ENCODE measurements around the gene IL1RAPL2.
"Not testable (repeated sequence)": the region's sequence is repeated elsewhere in the genome, so short reads cannot be mapped to it uniquely, and the experiment has no call there.

Gene IL1RAPL2

GRCh38 chrX:105744291-105744690 is 1178.3 kb downstream of the IL1RAPL2 start:
- DNase-seq, result no peak

DNA sequence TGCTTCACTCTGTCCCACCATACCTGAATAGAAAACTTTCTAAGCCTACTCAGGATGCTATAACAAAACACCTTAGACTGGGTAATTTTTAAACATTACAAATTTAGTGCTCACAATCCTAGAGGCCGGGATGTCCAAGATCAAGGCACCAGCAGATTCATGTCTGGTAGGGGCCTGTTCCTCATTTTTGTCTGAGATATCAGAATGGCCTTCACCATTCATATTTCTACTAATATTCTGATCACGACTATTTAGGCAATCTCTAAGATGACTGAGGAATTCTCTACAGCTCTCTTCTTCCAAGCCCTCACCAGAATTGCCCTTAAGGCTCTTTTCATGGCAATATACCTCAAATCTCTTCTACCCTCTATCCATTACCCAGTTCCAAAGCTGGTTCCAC is 1178.9 kb downstream of the IL1RAPL2 start:
- DNase-seq, result no peak

GRCh38 chrX:105745863-105746262 is 1179.9 kb downstream of the IL1RAPL2 start:
- DNase-seq, result no peak

DNA sequence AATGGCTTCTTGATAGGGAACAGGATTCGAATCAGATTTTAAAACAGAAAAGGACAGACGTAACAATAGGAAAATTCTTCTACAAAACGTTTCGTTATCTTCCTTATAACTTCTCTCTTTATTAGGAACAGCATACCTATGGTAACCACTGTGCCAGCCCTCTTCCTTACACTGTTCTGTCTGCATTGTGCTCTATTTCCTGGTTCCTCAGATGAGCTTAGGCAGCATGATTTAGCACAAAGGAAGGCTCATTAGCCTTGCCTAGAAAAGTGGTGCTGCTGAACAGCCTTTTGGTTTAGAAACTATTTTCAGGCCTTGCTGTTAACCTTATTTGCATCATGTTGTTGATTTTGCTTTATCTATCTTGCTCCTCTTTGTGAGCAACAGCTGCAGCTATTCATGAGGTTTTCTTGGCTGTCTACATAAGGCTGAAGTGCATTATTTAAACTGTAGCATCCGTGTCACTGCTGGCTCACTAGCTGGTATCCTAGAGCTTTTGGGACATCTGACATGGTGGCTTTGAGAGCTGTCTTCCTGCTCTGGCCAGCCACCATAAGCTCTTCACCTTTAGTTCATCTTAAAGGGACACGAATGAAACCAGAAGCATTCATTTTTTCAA is 1186.4 kb downstream of the IL1RAPL2 start:
- DNase-seq, result no peak

DNA sequence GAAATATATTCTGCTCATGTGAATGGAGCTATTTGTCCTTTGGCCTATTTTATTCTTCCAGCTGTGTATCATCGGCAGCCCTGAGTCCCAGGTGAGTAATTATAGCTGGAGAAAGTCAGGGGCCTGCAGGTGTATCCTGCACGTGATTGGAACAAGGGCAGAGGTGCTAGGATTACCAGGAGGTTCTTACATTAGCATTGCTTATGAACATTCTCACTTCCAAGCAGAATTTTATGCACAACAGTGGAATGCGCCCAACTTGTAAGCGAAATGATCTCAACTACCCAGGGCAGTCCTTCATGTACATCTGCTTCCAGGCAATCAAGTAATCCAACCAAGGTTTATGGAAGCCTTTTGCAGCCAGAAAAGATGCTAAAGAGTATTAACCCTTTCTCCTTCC is 1187.4 kb downstream of the IL1RAPL2 start:
- no peak for DNase-seq

DNA sequence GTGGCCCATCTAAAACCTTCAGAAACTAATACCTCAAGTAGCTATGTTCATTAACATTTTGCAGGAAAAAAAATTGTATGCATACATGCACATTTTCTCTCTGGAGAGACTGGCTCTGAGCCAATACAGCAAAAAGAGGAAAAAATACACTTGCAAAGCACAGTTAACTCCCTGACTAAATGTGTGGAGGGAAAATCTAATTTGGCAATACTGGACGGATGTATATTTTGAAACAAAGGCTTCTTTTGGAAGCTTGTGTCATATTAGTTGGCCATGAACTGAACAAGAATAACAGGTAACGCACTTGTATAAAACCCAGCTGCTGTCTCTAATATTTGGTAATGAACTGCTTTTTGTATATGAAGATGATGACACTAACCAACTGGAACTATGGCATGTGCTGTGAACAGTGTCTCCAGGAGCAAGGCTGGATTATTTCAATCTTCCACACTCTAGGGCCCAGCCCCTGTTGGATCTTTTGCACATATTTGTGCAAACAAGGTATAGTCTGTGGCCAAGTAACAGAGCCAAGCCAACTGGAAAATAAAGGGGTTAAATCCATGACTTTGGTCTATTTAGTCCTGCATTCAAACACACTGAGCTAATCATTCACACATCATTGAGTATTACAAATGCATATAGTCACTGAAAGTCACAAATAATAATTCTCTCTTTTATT is 1188.4 kb downstream of the IL1RAPL2 start:
- DNase-seq, result no peak

DNA sequence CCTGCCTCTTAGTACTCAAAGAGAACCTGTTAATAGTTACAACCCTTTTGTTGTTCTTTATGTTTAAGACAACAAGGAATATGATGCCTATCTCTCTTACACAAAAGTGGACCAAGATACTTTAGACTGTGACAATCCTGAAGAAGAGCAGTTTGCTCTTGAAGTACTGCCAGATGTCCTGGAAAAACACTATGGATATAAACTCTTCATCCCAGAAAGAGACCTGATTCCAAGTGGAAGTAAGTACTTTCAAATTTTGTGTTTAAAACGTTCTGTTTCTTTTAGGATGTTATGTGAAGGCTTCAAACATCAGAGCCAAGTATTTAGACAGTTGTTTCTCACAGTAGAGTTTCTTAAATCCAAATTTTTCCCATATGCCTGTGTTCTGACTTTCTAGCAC is 1189.1 kb downstream of the IL1RAPL2 start:
- DNase-seq, result no peak

DNA sequence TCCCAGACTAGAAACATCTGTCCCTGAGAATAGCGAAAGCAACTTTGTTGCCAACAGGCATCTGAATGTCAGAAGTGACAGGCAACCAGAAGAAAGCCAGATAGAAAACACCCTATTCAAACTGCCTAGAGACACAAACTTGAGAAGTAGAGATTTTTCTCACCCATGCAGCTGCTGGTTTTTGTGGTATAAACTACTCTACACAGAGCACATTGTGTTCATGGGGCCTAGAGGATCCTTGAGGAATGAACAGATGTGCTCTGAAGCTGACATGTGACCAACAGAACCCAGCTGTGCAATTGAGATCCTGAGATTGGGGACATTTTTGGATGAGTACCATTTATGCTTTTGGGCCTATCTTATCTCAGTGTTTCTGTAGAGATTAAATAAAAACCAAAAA is 1192.8 kb downstream of the IL1RAPL2 start:
- no peak for DNase-seq

DNA sequence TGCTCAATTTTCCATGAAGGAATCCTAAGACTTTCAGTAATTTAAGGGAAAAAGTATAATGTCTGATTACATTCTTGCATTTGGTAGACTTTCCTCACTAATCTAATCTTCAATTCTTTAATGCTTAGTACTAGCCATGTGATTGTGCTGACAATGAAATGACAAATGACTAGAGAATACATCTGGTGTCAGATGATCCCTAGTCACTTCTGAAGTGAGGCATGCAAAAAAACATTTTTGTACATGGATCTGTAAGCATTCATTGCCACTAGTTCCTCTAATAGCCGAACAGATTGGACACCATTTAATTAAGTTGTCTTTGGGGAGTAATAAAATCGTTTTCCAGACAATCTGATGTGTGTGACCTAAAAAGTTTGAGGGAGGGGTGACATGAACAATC is 1193.6 kb downstream of the IL1RAPL2 start:
- DNase-seq, result no peak

DNA sequence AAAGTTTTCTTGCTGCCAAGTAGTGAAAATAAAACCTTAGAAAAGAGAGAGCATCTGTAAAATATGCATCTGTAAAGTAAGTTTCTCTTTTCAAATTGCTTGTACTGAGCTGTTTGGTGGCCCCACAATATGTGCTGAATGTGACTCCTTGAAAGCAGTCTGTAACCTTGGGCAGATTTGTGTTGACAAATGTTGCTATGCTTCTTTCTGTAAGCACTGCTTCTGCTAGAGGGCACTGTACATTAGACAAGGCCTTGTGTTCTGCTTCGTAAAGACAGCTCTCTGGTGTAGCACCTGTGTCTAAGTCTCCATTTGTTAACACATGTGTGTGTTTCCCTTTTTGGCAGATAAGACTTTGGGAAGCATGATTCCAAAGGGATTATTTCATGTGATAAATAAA is 1199.7 kb downstream of the IL1RAPL2 start:
- no peak for DNase-seq

GRCh38 chrX:105773801-105774200 is 1207.8 kb downstream of the IL1RAPL2 start:
- DNase-seq, result no peak

- no peak for DNase-seq
Observed at GRCh38 chrX:105775679-105776078, 1209.7 kb downstream of the IL1RAPL2 start.

DNA sequence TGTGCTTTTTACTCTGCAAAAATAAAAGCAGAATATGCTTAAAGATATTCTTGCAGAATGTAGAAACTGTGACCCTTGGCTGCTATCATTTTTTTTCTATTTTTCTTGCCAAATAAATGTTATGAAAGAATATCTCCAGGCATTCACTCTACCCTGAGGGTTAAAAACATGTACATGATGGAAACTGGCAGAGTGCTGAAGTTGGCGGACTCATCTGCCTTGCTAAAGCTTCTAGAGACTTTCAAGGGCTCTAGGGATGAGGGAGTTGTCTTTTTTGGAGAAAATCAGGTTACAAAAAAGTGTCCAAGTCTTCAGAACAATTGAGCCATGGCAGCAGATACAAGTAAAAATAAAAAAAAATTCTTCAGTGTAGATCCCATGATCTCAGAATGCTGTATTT is 1215.8 kb downstream of the IL1RAPL2 start:
- no peak for DNase-seq

GRCh38 chrX:105796877-105797276 is 1230.9 kb downstream of the IL1RAPL2 start:
- DNase-seq, result not testable (repeated sequence)

- no peak for DNase-seq
Observed at GRCh38 chrX:105803891-105804290, 1237.9 kb downstream of the IL1RAPL2 start.

DNA sequence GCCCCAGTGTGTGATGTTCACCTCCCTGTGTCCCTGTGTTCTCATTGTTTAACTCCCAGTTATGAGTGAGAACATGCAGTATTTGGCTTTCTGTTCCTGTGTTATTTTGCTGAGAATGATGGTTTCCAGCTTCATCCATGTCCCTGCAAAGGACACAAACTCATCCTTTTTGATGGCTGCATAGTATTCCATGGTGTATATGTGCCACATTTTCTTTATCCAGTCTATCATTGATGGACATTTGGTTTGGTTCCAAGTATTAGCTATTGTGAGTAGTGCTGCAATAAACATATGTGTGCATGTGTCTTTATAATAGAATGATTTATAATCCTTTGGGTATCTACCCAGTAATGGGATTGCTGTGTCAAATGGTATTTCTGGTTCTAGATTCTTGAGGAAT is 1239.7 kb downstream of the IL1RAPL2 start:
- DNase-seq, result not testable (repeated sequence)

DNA sequence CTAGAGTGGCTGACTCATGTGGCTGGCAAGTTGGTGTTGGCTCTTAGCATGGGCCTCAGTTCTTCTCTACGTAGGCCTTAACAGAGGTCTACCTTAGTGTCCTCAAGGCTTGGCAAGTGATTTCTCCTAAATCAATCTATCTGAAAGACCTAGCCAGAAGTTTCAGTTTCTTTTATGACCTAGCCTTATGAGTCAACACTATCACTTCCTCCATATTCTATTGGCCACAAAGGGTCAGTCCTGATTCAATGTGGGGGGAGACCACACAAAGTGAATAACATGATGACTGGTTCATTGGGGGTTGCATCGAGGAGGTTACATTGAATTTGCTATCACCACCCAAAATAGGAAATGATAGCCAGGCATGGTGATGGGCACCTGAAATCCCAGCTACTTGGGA is 1250.5 kb downstream of the IL1RAPL2 start:
- DNase-seq, result no peak
